Osteoblast (primary cell): Measurements from ENCODE around the gene ZNF280C. TPM values are rescaled to one million over a fixed set of nuclear protein-coding genes. Genes with fewer than 3 reads are reported as not detected.
A peak's percentile ranks its signal among the peaks of the same experiment; 100 is the strongest.
"Not testable (repeated sequence)": the region's sequence is repeated elsewhere in the genome, so short reads cannot be mapped to it uniquely, and the experiment has no call there.

ENCODE experiments used
- DNase-seq: peaks from one replicate; pipeline ENCODE4 v3.0.0; 2011; ENCODE audit warnings: low spot score, mixed read lengths; ENCODE audit not compliant: insufficient read length; ENCODE audit errors: missing footprints
- H2AFZ ChIP-seq: 2 replicates; pipeline ENCODE4 v1.6.0; 2011; ENCODE audit warnings: mild to moderate bottlenecking, low read length
- H3K27ac ChIP-seq: 2 replicates; pipeline ENCODE4 v1.5.1; 2011; ENCODE audit warnings: mild to moderate bottlenecking, low read depth, low read length, moderate library complexity
- H3K27me3 ChIP-seq: 2 replicates; pipeline ENCODE4 v1.6.0; 2012; ENCODE audit warnings: mild to moderate bottlenecking, control low read depth, inconsistent platforms, low read length, moderate library complexity; ENCODE audit not compliant: insufficient read depth
- H3K36me3 ChIP-seq: 2 replicates; pipeline ENCODE4 v1.5.1; 2011; ENCODE audit warnings: mild to moderate bottlenecking, low read length, control low read depth, moderate library complexity; ENCODE audit not compliant: insufficient read depth
- H3K4me1 ChIP-seq: 2 replicates; pipeline ENCODE4 v1.5.1; 2011; ENCODE audit warnings: mild to moderate bottlenecking, low read length, control low read depth, moderate library complexity; ENCODE audit not compliant: insufficient read depth
- H3K4me2 ChIP-seq: 2 replicates; pipeline ENCODE4 v1.6.0; 2011; ENCODE audit warnings: mild to moderate bottlenecking, low read length; ENCODE audit not compliant: insufficient read depth
- H3K4me3 ChIP-seq: fragments of 200-600 bp; sonication (generic); 3 replicates; pipeline ENCODE4 v1.5.1; 2012; ENCODE audit warnings: mild to moderate bottlenecking, low read length, inconsistent platforms; ENCODE audit not compliant: insufficient read depth
- H3K79me2 ChIP-seq: 2 replicates; pipeline ENCODE4 v1.6.0; 2012; ENCODE audit warnings: mild to moderate bottlenecking, low read length, control low read depth, inconsistent platforms; ENCODE audit not compliant: insufficient read depth
- H3K9me3 ChIP-seq: 2 replicates; pipeline ENCODE4 v1.5.1; 2011; ENCODE audit warnings: low read depth, low read length, control low read depth
- H4K20me1 ChIP-seq: 2 replicates; pipeline ENCODE4 v1.6.0; 2012; ENCODE audit warnings: mild to moderate bottlenecking, low read length, control low read depth; ENCODE audit not compliant: insufficient read depth
- CTCF ChIP-seq: IDR thresholded peaks from 2 replicates; pipeline ENCODE4 v1.5.1; 2011; ENCODE audit warnings: mild to moderate bottlenecking, low read depth, low read length, moderate library complexity; ENCODE audit errors: extremely low read depth
- total RNA-seq: library from RNA; depleted of rRNA; stranded (reverse); fragments of >200 nt; gene quantifications from 2 replicates; pipeline ENCODE4 v1.2.3, GENCODE V29; 2012

Gene ZNF280C
- total RNA-seq, 1 donor: 5.4 TPM

DNA sequence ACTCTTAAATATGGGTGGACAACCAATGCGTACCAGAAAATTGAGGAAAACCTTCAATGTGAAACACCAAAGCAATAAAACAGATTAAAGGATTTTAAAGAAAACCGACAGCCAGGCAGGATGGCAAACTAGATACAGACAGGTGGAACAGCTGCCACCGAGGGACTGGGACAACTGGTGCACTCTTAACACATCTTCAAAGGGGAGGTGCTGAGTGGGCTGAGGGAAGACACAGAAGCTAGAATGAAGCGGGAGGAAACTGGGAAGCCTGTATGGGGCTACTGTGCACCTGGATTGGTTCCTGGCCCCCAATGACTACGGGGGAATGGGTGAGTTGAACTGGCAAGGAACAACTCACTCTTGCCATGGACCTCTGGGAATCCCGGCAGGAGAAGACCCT is 20.7 kb downstream of the ZNF280C start:
- Histone ChIP-seq H3K9me3 (no peaks in the 10 kb centered on the region), H3K4me2 (no peak overlapping the region), H4K20me1 (peaks cover 2% of the 10 kb centered on the region), H3K4me3 (no peak overlapping the region), H3K27ac (no peak overlapping the region), H3K36me3 (peaks cover 2% of the 10 kb centered on the region), H3K27me3 (no peaks in the 10 kb centered on the region), H3K4me1 (peaks cover 12% of the 10 kb centered on the region), H3K79me2 (peaks cover 6% of the 10 kb centered on the region), H2AFZ (no peak overlapping the region)
- peak; percentile 62 for DNase-seq
- TF ChIP-seq CTCF: no peak

DNA sequence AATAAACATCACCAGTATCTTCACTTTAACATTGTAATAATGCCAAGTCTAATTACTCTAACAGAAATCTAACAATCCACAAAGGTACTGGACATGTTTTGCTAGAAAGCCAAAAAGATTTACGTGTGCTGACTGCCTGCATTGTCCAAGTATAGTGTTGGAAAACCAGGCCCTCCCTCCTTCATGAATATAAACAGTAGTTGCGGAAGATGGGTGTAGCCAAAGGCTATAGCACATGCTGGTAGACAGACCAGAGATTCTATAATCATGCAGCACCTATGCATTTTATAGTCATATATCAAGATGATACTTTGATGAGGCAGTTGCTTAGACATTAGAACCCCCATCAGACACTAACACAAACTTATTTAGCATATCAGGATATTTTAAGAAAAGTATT is 22.6 kb downstream of the ZNF280C start:
- H3K79me2 ChIP-seq: peaks cover 6% of the 10 kb centered on the region
- peaks cover 5% of the 10 kb centered on the region for H3K36me3 ChIP-seq
- no peaks in the 10 kb centered on the region for H3K27me3 ChIP-seq
- H3K4me3 ChIP-seq: no peak overlapping the region
- H3K27ac ChIP-seq: peak overlapping the region; percentile 28
- no peak for TF ChIP-seq CTCF
- H2AFZ ChIP-seq: no peak overlapping the region
- peaks cover 12% of the 10 kb centered on the region for H3K4me1 ChIP-seq
- DNase-seq: no peak
- no peak overlapping the region for H3K4me2 ChIP-seq
- no peaks in the 10 kb centered on the region for H3K9me3 ChIP-seq
- no peaks in the 10 kb centered on the region for H4K20me1 ChIP-seq

DNA sequence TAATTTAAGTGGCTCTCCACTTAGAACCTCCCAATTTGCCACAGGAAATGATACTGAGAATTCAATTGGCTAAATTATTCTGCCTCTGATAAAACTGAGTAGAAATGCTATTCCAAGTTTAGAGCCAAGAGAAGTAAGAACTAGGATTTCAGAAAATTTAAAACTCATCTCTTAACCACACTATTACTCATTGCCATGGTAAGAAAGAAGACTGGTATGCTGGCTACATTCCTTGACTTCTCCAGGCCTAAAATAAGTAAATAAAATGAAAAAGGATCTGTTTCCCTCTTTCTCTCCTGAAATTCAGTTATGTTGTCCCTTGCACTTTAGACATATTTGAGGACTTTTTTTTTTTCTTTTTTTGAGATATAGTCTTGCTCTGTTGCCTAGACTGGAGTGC is 23.3 kb downstream of the ZNF280C start:
- no peaks in the 10 kb centered on the region for H4K20me1 ChIP-seq
- H3K27ac ChIP-seq: peak overlapping the region; percentile 28
- peak overlapping the region; percentile 32 for H3K4me2 ChIP-seq
- no peak for TF ChIP-seq CTCF
- H3K9me3 ChIP-seq: no peaks in the 10 kb centered on the region
- peaks cover 6% of the 10 kb centered on the region for H3K36me3 ChIP-seq
- H2AFZ ChIP-seq: no peak overlapping the region
- H3K27me3 ChIP-seq: no peaks in the 10 kb centered on the region
- peak; percentile 75 for DNase-seq
- H3K4me1 ChIP-seq: peaks cover 12% of the 10 kb centered on the region
- H3K79me2 ChIP-seq: peaks cover 6% of the 10 kb centered on the region
- no peak overlapping the region for H3K4me3 ChIP-seq

- not testable (repeated sequence) for H4K20me1 ChIP-seq, H3K27ac ChIP-seq, H3K4me2 ChIP-seq, H3K9me3 ChIP-seq, H2AFZ ChIP-seq, H3K27me3 ChIP-seq, H3K79me2 ChIP-seq, DNase-seq, H3K36me3 ChIP-seq, H3K4me1 ChIP-seq, H3K4me3 ChIP-seq
These were observed 37.5 kb downstream of the ZNF280C start for GRCh38 chrX:130231184-130231583.
